Astrocyte of the hippocampus (primary cell): Measurements from ENCODE around the gene SCARF1.
A peak's percentile ranks its signal among the peaks of the same experiment; 100 is the strongest.

Experiments used
- DNase-seq: peaks from one replicate; pipeline ENCODE4 v3.0.0; 2011; ENCODE audit warnings: low read depth, low spot score

SCARF1 gene

GRCh38 chr17:1648963-1649843 lies 3.7 kb upstream of the SCARF1 start:
- DNase-seq, result peak; percentile 99

DNA sequence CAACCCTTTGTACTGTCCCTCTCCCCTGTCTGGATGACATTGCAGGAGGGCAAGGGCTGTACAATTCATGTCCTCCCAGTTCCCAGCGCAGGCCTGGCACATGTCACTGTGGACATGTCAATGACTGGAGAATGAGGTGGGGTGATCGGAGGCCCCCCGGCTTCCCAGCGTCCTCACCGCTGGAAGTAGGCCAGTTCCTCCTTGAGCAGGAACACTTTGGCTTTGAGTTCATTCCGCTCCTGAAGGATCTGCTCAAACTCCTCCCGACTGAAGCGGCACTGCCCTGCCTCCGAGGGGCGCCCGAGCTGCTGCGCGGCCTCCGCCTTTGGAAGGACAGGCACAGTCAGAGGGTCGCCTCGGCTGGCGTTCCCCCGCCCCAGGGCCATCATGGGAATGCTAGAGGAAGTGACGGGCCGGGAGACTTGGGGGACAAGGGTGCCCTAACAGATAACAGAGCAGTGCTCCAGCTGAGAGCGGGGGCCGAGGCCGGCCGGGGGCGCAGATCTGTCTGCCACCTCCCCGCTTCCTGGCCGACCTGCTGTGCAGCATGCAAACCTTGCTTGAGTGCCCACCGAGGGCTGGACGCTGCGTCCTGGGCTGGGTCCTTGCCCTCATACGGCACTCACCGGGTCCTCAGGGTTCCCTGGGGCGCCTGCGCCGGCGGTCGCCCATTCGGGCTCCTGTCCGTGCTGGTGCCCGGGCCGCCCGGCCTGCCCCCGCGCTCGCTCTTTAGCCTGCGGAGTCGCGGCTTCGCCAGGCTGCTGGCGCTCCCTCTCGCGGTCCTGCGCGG lies 2.8 kb upstream of the SCARF1 start:
- DNase-seq, result peak; percentile 34

DNA sequence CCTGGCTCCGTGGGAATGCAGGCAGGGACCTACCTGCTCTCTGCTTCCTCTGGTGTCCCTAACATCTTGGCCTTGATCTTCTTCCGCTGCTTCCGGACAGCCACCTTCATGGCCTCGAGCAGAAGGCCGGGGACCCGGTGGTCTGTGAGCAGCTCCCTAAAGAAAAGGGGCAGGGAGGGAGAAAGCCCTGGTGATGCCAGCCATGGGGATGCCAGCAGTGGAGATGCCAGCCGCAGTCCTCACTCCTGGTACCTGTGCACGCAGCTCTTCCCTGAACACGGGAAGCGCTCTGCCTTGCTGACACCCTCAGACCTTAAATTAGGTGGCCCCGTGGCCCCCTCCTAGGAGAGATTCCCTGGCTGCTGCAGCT lies 2.3 kb upstream of the SCARF1 start:
- no peak for DNase-seq

DNA sequence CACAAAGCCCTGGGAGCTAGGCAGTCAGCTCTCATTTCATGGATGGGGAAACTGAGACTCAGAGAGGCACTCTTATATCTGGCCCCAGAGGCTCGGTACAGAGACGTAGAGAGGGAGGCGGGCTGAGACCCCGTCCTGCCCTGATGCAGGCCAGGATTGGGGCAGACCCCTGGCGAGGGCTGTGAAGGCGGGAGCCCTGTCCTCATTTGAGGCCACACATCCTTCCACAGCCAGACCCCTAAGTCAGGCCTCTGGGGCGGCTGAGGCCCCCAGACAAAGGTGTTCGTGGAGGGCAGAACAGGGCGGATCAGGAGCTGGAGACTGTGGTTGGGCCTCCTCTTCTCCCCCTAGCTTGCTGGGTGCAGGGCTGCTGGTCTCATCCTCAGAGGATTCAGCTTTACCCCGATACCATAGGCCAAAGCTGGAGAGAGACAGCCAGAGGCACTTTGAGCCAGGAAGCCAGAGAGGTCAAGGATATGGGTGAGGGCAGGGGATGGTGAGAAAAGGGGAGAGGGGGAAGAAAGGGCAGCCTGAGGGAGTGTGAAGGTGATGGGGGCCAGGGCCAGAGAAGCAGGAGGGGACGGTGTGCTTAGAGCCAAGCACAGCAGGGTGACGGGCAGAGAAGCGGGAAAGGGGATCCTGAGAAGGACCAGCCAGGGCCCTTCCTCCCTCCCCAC lies 805 bp upstream of the SCARF1 start:
- DNase-seq, result no peak

DNA sequence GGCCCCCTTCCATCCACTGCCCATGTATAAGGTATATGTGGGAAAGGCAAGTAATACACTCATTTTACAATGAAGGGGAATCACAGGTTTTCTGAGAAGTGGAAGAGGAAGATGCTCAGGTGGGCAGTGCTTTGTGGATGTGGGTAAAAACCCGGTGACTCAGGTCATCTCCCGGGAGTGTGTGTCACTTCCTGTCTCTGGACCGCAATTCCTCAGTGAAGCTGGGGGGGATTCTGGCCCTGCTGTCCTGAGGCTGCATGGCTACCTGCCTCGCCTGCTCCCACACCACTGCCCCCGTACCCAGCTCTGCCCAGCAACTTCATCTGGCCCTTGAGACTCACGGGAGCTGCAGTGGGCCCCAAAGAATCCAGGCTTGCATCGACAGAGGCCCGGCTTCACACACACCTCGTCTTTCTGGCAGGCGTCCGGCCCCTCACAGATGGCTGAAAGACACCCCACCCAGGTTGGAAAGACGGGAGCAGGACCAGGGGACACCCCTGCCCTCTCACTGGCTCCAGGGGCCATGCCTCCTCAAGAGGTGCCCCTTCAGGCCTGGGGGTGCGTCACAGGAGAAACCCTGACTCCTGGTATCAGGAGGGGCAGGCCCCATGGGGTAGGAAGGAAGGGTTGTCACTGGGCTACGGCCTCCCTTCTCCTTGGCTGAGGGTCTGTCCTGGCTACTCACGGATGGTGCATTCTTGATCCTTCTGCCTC lies 882 bp downstream of the SCARF1 start:
- peak; percentile 55 for DNase-seq

GRCh38 chr17:1643999-1644492 lies 1.5 kb downstream of the SCARF1 start:
- peak; percentile 43 for DNase-seq

GRCh38 chr17:1643293-1643998 lies 2.1 kb downstream of the SCARF1 start:
- DNase-seq, result peak; percentile 57

DNA sequence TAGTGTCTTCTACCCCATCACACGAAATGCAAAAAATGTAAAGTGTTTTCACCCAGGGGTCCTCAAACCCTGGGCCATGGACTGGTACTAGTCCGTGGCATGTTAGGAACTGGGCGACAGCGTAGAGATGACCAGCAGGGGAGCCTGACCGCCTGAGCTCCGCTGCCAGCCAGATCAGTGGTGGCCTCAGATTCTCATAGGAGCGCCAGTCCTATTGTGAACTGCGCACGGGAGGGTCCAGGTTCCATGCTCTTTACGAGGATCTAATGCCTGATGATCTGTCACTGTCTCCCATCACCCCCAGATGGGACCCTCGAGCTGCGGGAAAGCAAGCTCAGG lies 4.5 kb downstream of the SCARF1 start:
- no peak for DNase-seq

- no peak for DNase-seq
These were observed 5.0 kb downstream of the SCARF1 start for GRCh38 chr17:1640329-1641064.

DNA sequence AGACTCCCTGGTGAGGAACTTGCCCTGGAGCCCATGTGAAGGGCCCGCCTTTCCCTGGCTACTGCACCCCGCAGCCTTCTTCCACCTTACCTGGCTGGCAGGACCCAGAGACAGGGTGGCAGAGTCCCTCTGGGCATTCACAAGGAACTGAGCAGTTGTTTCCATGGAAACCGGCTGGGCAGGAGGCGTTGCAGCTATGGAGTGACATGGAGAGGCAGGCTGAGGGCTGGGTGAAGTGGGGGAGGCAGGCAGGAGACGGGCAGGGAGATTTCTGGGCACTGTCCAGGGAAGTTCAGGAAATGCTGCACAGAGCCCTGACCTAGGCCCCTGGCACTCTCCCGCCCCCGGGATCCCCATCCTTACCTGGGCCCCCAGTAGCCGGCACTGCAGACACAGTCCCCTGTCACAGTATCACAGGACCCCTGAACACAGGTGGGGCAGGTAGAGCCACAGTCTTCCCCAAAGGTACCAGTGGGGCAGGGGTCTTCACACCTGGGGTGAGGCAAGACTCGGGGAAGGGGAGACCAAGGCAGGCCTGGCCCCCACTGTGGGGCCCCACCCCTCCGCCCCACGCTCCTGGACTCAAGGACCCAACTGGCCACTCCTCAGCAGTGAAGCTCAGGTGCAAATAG lies 5.9 kb downstream of the SCARF1 start:
- DNase-seq, result peak; percentile 37

DNA sequence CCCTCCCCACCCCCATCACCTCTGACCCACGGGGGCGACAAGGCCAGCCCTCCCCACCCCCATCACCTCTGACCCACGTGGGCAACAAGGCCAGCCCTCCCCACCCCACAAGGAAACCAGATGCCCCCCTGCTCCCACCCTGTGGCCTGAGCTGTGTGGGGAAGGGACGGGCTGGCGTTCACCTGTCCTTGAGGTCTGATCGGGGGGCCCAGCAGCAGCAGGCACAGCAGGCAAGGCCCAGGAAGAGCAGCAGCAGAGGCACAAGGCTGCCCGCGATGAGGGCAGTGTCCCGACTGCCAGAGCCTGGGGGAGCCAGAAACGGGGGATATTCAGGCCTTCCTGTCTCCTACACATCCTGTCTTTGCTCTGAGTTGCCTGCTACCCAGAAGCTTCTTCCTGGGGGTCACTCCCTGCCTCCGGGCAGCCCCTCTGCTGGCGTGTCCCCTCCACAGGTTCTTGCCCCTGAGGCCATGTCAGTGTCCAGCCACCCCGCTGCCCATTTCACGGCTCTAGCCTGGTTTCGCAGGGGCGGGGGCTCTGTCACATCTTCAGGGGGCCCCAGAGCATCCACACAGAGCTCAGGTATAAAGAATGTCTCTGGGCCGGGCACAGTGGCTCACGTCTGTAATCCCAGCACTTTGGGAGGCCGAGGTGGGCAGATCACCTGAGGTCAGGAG lies 6.8 kb downstream of the SCARF1 start:
- no peak for DNase-seq

DNA sequence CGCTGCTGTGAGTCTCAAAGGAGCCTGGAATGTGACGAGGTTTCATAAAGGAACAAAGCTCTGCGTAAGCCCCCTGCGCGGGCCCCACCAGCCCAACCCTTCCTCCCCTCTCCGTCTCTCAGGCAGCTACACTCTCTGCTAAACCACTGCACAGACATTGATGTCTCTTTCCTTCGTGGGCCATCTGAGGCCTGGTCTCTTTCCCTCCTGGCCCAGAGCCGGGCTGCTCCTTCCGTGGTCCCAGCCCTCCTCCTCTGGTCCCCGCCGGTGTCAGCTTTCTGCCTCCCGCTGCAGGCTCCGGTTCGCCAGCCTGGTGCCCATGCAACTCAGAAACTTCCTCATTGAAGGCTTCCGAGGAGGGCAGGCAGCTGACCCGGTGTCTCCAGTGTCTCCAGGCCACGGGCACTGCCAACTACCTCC lies 7.4 kb downstream of the SCARF1 start:
- DNase-seq, result no peak

GRCh38 chr17:1636732-1637285 lies 8.7 kb downstream of the SCARF1 start:
- no peak for DNase-seq

- no peak for DNase-seq
These were observed 9.7 kb downstream of the SCARF1 start for GRCh38 chr17:1635675-1636465.

DNA sequence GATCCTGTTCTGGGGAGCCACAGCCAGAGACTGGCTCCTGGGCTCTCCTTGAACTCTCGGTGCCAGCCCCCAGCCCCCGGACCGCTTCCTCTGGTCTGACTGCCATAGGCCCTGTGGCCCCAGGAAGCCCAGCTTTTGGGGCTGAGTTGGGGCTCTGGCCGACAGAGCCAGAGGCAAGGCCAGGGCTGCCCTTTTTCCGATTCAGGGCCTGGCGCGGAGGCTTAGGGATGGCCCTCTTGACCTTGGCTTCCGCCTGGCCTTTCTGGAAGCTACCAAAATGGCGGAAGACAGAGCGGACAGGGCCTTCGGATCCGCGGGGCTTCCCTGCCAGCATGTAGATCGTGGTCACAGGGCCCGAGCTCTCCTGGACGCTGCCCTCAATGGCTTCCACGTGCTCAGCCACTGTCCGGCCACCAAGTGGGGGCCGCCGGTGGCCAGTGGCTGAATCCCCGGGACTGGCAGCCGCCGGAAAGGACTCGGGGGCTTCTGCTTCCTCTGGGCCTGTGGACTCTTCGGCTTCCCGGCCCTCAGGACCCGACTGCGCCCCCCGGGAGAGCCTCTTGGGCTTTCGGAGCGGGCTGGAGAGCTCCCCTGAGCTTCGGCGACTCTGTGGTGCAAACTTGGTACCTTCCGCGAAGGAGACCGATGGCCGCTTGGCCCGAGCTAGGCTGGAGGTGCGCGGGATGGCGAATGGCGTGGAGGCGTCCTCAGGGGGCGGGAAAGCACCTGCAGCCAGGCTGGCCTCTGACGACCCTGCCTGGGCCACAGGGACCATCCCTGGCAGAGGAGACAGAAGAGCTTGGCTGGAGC lies 10.5 kb downstream of the SCARF1 start:
- DNase-seq, result no peak

- no peak for DNase-seq
These were observed 14.9 kb downstream of the SCARF1 start for GRCh38 chr17:1630662-1631061.
